ENCODE data around the gene SLC12A6. TPM values are rescaled to one million over a fixed set of nuclear protein-coding genes. Genes with fewer than 3 reads are reported as not detected.

Gene SLC12A6
- total RNA-seq: 7.8 and 14.2 TPM in 2 replicates

DNA sequence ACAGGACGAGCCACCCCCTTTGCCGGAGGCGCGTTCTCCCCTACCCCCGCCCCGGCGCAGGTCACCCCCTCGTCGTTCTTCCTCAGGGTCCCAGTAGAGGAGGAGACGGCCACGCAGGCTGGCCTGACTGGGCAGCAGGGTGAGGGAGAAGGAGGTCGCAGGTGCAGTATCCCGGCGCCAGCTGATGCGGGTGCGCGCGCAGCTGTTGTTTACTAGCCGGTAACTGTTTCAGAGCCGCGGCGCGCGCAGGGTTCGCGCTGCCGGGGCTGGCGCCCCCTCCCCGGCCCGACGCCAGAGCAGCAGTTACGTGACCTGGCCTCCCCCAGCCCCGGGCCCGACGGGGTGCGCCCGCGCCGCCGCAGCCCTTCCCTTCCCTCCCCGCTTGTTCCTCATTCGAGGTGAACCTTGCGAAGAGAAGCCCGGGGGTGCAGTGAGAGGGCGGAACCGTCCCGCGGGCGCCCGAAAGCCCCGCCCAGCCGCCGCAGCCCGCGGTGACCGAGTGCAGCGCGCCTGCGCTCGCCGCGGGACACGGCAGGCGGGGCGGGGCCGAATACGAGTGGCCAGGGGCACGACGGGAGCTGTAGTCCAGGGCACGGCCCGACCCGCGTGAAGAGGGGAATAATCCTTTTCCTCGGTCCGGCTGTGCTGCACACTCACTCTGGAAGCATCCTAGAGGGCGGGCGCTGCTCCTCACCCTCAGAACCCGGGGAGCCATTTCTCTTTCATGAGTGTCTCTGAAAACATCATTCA, at the start of gene SLC12A6:
Gene SLC12A6, minus strand, starts transcription at position 225 of the 750 bp plus-strand sequence. CDS start 1,101 bp downstream, outside the sequence.

DNA sequence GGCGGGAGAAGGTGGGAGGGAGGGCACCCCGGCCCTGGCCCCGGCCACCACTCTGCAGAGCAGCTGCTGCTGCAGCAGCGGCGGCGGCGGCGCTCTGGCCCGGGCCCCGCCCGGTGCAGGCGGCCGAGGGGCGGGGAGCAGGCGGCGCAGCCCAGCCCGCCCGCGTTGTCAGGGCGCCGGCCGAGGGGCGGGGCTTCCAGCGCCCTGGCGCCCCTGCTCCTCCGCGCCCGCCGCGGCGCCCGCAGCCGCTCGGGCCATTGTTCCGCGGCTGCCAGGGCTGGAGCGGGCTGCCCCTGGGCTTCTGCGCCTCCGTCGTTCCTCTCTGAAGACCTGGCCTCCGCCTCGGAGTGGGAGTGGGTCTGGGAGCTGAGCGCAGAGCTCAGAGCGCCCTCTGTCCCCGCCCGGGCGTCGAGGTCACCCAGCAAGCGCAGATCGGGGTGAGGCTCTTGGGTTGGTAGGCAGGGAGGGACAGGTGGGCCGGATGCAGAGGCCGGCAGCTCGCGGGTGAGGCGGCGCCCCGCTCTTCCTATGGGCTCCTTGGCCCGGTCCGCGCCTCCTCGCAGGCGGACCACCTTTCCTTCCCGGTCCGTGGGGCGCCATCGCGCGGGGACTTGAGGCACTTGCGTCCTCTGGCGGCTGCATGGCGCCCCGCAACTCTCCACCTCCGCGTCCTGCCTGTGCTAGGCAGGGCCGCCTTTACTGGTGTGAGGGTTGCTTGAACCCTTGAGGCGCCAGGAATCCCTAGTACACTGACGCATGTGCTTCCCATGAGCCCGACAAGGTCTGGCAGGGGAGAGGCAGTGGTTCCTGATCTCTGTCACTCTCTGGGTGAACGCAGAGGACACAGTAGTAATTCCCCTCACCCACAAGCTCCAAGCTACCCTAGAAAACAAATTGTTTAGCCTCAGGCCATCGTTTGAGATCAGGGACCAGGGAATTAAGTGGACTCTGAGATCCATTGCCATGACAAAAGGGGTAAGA, 29.8 kb upstream of the SLC12A6 start, which contains the start of gene LPCAT4:
Gene LPCAT4, minus strand, starts transcription at position 96 of the 981 bp plus-strand sequence. CDS start 96 bp downstream, outside the sequence.

DNA sequence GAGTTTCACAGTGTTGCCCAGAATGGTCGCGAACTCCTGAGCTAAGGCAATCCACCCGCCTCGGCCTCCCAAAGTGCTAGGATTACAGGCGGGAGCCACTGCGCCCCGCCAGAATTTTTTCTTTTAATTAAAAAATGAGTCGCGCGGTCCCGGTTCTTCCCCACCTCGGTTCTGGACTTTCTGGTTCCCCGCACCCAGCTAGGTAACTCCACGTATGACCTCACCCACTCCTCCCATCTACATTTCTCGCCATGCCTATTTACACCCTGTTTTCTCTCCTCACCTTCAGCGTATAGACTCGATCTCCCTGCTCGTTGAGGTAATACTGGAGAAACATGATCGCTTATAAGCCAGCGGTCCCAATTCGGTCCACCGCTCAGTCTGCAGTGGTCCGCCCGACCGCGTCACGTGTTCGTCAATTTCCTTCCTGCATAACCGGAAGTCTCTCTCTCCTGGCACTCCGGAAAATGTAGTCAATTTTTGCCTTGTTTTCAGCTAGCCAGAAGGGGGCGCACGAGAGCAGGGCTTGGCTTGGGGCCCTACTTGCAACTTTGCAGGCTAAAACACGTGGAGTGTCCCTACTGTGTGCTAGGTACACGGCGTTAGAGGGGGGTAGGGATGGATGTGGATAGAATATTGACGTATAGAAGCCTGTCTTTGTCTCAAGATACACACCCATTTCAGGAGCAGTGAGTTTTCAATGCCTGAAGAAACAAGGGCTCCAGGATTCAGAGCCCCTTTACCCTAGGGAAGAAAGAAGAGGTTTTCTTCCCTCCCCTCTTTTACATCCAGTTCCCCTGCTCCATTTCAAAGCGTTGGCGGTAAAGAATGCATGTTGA, 5.4 kb upstream of the SLC12A6 start, which contains the start of the genes NOP10 and NUTM1:
Gene NOP10, minus strand, starts transcription at position 400 of the 839 bp plus-strand sequence. Its CDS starts 63 bp downstream, at position 337.
Gene NUTM1, plus strand, starts transcription at position 579 of the 839 bp plus-strand sequence. CDS start 382 bp downstream, outside the sequence.

DNA sequence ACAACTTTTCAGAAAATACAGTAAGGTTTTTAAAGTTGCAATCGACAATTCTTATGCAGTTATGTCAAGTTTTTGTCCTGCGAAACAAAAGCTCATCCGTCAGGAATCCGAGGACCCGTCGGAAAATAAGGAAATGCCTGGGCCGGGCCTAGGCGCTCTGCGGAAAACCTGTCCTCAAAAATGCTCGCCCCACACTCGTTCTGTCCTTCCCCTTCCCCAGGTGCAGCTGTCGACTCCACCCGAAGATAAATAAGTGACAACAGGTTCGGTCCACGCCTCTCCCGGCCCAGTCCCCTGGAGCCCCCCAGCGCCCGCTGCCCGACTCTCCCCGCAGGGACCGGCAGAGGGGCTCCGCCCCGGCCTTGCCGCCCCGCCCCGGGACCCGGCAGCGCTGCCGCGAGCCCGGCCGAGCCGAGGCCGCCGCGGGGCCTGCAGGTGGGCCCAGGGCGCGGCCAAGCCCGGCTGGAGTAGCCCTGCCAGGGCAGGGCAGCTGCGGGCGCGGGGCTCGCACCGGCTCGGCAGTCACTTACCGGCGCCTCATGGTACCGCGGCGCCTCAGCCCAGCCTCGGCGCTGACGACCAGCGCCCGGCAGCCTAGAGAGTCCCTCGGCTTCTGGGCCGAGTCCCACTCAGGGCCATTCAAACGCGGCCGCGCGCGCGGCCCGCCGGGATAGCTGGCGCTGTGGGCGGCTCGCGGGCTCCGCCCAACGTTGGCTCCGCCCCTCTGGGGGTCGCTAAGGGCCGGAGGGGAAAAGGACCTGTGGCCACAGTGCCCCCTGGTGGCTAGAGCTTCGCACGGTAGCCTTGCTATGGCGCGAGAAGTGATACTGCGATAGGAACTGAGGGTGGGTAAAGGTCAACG, 127.9 kb downstream of the SLC12A6 start, which contains the start of gene KATNBL1:
Gene KATNBL1, minus strand, starts transcription at position 676 of the 862 bp plus-strand sequence. CDS start 46,420 bp downstream, outside the sequence.

Other genes starting within 250 kb of the SLC12A6 start
- gene EMC7, start 235.9 kb downstream of the SLC12A6 start, total RNA-seq: 46.0 and 68.1 TPM in 2 replicates
- 0.77 and 0.82 TPM in 2 replicates for gene PGBD4, start 235.7 kb downstream of the SLC12A6 start, total RNA-seq
- 19.9 and 32.3 TPM in 2 replicates for gene KATNBL1, start 127.7 kb downstream of the SLC12A6 start, total RNA-seq
- 110 and 159 TPM in 2 replicates for gene EMC4, start 112.8 kb downstream of the SLC12A6 start, total RNA-seq
- gene NOP10, start 5.4 kb upstream of the SLC12A6 start, total RNA-seq: 161 and 224 TPM in 2 replicates
- not detected in 2 replicates for gene NUTM1, start 5.5 kb upstream of the SLC12A6 start, total RNA-seq
- 9.9 and 14.5 TPM in 2 replicates for gene LPCAT4, start 29.4 kb upstream of the SLC12A6 start, total RNA-seq
- gene GOLGA8A, start 100.0 kb upstream of the SLC12A6 start, total RNA-seq: 11.6 and 15.7 TPM in 2 replicates
- gene GOLGA8B, start 245.9 kb upstream of the SLC12A6 start, total RNA-seq: 8.3 and 9.2 TPM in 2 replicates